Measurements from ENCODE around the gene GGN. TPM values are rescaled to one million over a fixed set of nuclear protein-coding genes. Genes with fewer than 3 reads are reported as not detected.

Gene GGN
- total RNA-seq, 4 donors from 2014 or later, result 0.36 to 1.9 (median 1.5) TPM

DNA sequence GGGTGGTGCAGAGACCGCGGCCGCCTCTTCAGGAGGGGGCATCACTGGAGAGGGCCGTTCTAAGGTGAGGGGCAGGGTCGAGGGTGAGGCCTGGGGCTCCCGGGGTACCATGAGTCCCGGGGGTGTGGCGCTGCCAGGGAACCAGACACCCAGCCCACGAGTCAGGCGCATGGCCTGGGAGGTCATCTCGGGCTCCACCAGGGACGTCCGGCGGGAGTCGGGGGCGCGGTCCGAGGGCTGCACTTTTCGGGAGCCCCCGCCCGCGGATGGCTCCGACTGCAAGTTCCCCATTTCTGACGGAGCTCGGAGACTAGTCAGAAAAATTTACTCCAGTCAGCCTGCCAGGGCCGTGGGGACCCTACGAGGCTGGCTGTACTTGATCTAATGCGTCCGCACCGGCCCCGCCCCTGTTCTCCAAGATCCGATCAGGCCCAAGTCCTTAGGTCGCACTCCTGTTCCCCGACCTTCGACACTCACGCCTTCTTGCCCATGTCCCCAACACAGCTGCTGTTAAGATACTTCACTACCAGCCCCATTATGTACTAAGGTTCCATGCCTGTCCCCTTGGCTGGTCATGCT, 774 bp downstream of the GGN start:
- TF ChIP-seq, protein P1, sequence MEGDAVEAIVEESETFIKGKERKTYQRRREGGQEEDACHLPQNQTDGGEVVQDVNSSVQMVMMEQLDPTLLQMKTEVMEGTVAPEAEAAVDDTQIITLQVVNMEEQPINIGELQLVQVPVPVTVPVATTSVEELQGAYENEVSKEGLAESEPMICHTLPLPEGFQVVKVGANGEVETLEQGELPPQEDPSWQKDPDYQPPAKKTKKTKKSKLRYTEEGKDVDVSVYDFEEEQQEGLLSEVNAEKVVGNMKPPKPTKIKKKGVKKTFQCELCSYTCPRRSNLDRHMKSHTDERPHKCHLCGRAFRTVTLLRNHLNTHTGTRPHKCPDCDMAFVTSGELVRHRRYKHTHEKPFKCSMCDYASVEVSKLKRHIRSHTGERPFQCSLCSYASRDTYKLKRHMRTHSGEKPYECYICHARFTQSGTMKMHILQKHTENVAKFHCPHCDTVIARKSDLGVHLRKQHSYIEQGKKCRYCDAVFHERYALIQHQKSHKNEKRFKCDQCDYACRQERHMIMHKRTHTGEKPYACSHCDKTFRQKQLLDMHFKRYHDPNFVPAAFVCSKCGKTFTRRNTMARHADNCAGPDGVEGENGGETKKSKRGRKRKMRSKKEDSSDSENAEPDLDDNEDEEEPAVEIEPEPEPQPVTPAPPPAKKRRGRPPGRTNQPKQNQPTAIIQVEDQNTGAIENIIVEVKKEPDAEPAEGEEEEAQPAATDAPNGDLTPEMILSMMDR (IDR thresholded peaks at IDR 0.05), result no peak
- TF ChIP-seq POLR2A (IDR thresholded peaks at IDR 0.05), result no peak
- H3K4me3 ChIP-seq (ENCODE audit: low read depth, poor library complexity, severe bottlenecking), result no peak overlapping the region
- 3 to 4% methylated on average over 20 to 25 of the region's 36 CpGs for WGBS, 2 donors
- peak in 1 of 2 donors; percentile 89 for DNase-seq (ENCODE audit: low spot score in 2 of 2)
- intact Hi-C loops (cut with DNase I; ENCODE audit: low total_unique reads), result no loop called here

DNA sequence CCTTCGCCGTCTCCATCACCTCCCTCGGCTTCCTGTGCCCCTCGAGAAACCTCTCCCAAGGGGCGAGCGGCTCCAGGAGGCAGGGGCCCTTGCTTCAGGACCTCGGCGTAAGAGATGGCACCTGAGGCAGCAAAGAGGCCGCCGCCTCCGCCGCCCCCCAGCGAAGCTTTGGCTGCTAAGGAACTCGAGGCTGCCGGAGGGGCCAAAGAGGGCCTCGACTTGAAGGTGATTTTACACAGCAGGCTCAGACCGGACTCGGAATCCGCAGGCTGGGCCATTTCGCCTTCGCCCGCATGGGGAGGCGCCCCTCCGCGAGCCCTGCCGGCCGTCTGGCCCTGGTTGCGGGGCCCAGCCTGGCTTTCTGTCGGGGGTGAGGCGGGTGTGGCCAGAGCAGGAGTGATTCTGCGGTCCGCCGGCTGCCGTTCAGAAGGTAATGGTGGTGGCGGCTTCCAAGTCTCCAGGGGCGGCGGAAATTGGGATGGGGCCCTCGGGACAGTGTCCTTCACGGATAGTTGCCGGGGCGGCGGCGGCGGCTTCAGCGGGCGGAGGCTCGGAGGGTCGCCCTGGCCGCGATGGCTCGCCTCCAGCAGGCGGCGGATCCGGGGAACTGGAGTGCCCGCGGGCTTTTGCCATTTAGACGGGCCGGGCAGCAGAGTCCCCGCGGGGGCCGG, 1.4 kb downstream of the GGN start:
- 44 to 58% methylated on average over 24 to 27 of the region's 61 CpGs for WGBS, 2 donors

DNA sequence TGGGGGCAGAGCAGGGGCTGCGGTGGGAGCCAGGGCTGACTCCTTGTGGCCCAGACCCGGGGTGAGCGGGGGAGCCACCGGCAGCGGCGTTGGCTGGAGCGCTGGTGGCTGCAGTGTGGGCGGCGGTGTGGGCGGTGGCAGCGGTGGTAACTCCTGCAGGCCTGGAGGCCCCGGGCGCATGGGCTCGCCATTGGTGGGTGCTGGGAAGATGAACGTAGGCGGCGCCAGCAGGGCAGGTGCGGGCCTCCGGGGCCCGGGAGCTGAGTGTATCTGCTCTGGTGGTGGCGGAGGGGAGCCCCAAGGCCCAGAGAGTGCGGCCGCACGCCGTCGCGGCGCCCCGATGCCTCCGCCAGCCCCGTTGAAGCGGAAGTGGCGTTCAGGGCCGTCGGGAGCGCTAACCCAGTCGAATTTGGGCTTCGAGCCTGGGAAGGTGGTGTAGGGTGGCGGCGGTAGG, 2.0 kb downstream of the GGN start:
- TF ChIP-seq, protein P1 (IDR thresholded peaks at IDR 0.05), result no peak
- TF ChIP-seq POLR2A (IDR thresholded peaks at IDR 0.05), result no peak
- intact Hi-C loops (cut with DNase I; ENCODE audit: low total_unique reads), result no loop called here
- WGBS, 2 donors, result 67 to 70% methylated on average over 39 to 40 of the region's 40 CpGs
- no peak overlapping the region for H3K4me3 ChIP-seq (ENCODE audit: low read depth, poor library complexity, severe bottlenecking)
- no peak for DNase-seq (ENCODE audit: low spot score in 2 of 2)

More for the DNA sequence above, 1.4 kb downstream of the GGN start:
- DNase-seq (ENCODE audit: low spot score in 2 of 2), result no peak
- TF ChIP-seq, protein P1 (IDR thresholded peaks at IDR 0.05), result no peak
- no peak for TF ChIP-seq POLR2A (IDR thresholded peaks at IDR 0.05)
- H3K4me3 ChIP-seq (ENCODE audit: low read depth, poor library complexity, severe bottlenecking), result no peak overlapping the region
- intact Hi-C loops (cut with DNase I; ENCODE audit: low total_unique reads), result no loop called here

DNA sequence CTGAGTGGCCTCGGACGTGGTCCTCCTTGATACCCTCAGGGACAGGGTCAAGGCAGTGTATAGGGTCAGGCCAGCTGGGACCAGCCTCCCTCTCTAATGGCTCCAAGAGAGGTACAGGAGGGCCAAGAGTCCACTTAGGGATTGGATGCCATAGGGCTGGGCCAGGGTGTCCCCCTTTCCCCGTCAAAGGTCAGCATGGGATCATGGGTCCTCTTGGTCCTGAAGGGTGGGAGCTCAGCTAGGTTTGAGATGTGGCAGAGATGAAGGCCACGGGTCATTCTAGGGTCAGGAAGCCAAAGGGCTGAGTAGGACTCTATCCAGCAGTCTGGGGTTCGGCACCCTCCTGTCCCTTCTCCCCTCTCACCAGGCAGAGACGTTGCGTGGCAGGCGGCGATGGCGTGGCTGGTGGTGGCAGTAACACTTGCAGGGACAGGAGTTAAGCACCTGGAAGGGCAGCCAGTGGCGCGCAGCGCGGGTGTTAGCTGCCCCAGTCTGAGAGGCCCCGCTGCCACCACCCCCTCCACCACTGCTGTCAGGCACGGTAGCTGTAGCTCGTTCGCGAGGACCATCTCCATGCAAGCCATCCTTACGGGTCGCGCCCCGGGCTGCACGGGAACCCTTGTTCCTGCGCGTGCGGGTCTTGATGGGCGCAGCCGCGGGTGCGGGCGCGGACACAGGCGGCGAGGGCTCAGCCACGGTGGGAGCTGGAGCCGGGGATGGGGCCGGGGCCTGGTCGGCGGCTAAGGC, 2.6 kb downstream of the GGN start:
- no peak overlapping the region for H3K4me3 ChIP-seq (ENCODE audit: low read depth, poor library complexity, severe bottlenecking)
- 83 to 87% methylated on average over 37 to 40 of the region's 40 CpGs for WGBS, 2 donors
- intact Hi-C loops (cut with DNase I; ENCODE audit: low total_unique reads), result no loop called here
- no peak for DNase-seq (ENCODE audit: low spot score in 2 of 2)
- TF ChIP-seq, protein P1 (IDR thresholded peaks at IDR 0.05), result no peak

DNA sequence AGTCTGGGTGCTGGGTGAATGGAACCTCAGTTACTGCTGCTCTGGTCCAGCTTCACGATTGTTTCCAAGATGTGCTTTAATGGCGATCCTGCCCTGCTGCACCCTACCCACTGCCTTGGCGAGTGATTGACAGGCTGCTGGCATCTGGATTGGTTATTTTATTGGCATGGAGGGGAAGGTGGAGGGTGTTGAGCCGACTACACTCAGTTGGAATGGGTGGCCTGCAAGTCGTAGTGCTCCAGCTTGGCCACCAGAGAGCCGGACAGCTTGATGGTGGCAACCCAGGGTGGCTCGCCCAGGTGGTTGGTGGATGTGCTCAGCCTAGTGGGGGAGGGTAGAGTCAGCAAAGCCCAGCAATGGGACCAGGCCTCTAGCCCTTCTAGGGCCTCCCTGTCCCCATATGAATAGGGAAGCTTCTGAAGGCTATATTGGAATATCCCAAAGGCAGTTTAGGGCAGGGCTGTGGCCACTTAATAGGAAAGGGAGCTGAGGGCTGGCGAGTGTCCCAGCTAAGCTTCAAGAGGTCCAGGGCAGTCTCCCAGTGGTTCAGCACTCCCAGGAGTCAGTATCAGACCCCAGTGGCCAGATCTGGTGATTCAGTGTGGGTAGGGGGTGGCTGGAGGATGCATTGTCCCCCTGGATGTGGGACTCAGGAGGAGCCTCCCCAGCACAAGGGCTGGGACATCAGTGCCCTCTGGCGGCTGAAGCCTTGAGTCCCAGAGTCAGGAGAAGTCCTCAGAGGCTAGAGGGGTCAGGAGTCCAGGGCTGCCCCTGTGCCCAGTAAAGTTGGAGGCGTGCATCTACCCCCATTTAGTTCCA, 3.4 kb downstream of the GGN start:
- 81 to 83% methylated on average over 9 to 10 of the region's 10 CpGs for WGBS, 2 donors

More for the DNA sequence above, 3.4 kb downstream of the GGN start:
- intact Hi-C loops (cut with DNase I; ENCODE audit: low total_unique reads), result no loop called here
- TF ChIP-seq, protein P1 (IDR thresholded peaks at IDR 0.05), result no peak
- TF ChIP-seq POLR2A (IDR thresholded peaks at IDR 0.05), result no peak
- DNase-seq (ENCODE audit: low spot score in 2 of 2), result no peak
- H3K4me3 ChIP-seq (ENCODE audit: low read depth, poor library complexity, severe bottlenecking), result no peak overlapping the region

All from lower leg skin (tissue), 4 donors.